ENCODE data around the gene SLIT3.

Gene SLIT3

GRCh38 chr5:169299191-169299662, 1.7 kb downstream of the SLIT3 start:
- no peak for DNase-seq (ENCODE audit: low read depth in 2 of 2)

GRCh38 chr5:169298193-169298592, 2.7 kb downstream of the SLIT3 start:
- no peak for DNase-seq (ENCODE audit: low read depth in 2 of 2)

DNA sequence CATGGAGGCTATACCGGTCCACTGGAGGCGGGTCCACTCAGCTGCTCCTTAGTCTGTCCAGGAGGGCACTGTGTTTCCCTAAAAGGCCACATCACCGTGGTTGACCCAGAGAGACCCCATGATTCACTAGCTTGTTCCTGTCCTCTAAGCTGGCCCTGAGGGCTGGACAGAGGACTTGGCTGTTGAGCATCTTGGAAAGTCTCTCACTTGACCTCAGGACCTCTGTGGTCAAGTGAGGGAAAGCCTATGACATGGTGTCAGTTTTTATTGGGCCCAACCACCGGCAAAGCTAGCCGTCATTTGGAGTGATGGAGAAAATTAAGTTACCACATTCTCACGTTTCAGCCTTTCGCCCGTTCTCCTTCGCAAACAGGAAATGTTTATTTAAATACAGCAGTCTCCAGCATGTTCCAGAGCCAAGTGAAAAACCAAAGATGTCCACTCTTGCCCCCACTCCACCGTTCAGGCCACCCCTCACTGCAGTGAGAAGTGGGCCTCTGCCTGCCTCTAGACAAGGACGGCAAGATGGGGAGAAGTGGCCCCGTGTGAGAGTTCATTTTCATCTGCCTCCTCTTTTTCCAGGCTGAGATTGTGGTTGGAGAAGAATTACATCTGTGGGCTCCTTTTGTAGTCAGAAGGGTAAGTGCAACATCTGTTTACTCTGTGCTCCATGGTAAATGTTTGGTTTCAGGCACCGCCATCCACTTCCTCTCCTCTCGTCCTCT, 4.4 kb downstream of the SLIT3 start:
- no peak for DNase-seq (ENCODE audit: low read depth in 2 of 2)

DNA sequence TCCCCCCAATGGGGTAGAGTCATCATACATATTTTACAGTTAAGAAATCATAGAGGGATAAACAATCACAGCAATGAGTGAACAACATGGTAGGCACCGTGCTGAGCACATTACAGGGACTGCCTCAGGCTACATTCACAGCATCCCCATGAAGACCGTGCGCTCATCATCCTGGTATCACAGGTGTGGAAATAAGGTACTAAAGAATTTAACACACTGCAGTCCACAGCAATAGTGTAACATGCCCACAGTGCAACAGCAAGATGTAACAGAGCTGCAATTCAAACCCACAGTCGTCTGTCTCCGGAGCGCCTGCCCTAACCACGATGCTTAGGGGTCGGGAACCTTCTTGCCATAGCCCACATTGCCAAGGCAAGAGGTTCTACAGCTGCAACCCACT, 5.6 kb downstream of the SLIT3 start:
- DNase-seq (ENCODE audit: low read depth in 2 of 2): no peak

- DNase-seq (ENCODE audit: low read depth in 2 of 2): no peak
Observed at GRCh38 chr5:169294621-169295020, 6.3 kb downstream of the SLIT3 start.

GRCh38 chr5:169291877-169292276, 9.1 kb downstream of the SLIT3 start:
- no peak for DNase-seq (ENCODE audit: low read depth in 2 of 2)

- DNase-seq (ENCODE audit: low read depth in 2 of 2): no peak
Observed at GRCh38 chr5:169290895-169291294, 10.0 kb downstream of the SLIT3 start.

DNA sequence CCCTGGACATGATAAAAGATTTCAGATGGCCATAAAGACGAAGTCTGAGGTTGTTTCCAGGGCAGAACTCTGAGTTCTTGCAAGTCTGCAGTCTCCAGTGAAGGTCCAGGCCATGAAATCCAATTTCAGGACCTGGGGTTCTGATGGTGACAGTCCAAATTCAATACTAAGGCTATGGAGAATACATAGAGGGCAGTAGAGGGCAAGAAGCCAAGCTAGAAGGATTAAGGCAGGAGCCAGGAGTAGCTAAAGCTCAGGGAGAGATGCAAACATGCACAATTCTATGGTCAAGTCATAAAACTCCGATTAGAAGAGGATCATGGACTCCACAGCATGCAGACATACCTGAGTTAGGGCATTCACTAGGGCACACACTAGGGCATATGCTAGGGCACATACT, 11.4 kb downstream of the SLIT3 start:
- DNase-seq (ENCODE audit: low read depth in 2 of 2): no peak

DNA sequence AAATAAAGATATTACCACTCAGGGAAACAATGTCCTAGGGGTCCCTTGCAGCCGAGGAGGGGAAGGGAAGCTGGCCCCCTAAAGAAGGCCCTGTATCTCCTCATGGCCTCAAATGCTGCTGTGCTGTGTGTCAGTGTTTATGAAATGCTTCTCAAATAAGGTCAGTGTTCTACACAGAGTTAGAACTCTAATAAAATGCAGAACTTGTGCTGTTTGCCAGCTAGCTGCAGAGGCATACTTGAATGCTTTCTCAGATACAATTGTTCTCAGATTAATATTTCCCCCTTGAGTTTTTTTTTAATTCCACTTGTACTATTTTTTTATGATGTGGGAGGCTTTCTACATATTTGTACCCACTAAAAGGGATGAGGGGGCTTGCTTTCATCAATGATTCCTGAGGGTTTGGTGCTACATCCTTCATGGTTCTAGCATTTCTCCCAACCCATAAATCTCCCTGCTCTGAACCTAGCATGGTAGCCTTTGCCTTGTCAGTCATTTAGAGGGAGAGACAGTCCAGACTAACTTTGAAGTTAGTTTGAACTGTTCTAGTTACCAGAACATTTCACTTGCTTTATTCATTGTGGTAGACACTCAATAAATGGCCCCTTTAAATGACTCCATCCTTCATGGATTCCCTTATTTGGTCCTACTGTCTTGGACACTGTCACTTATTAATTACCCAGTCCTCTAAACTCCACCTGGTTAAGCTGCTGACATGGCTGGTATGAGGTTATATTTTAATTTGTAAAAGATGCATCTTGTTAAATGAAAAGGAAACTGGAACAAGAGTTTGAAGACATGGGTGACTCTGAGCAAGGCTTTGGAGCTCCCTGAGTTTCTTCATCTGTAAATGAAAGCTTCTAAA, 12.6 kb downstream of the SLIT3 start:
- DNase-seq (ENCODE audit: low read depth in 2 of 2): no peak

DNA sequence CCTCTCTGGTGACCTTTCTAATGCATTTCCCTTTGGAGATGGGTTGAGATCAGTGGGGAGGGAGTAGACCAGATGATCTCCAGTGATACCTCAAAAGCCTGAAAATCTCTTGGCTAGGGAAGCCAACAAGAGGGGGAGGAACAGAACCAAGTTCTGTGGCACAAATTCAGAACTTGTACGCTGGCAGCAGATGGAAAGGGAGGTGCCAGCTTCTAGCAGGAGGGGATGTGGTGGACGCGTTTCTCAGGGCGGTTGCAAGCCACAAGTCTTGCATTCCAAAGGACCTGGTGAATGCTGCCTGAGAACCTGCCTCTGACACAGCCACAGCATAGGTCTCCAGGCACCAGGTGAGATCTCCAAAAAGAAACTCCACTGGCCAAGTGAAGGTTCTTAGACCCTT, 13.4 kb downstream of the SLIT3 start:
- no peak for DNase-seq (ENCODE audit: low read depth in 2 of 2)

GRCh38 chr5:169286572-169287300, 14.2 kb downstream of the SLIT3 start:
- DNase-seq (ENCODE audit: low read depth in 2 of 2): no peak

DNA sequence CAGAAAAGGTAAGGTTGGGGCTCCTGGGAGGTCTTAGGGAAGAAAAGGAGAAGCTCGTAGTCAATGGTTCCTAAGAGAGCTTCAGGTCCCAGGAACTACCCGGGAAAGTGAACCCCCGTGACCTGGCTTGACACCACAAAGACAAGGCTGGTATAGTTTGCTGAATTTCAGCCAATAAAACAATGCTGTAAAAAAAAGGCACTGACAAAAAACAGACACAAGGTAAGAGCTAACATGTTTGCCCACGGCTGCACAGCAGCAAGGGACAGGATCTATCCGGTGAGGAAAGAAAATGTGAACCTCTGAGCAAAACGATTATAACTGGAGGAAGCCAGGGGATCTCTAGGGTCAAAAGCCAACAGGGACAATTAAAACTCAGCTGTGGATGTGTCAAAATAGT, 17.1 kb downstream of the SLIT3 start:
- no peak for DNase-seq (ENCODE audit: low read depth in 2 of 2)

DNA sequence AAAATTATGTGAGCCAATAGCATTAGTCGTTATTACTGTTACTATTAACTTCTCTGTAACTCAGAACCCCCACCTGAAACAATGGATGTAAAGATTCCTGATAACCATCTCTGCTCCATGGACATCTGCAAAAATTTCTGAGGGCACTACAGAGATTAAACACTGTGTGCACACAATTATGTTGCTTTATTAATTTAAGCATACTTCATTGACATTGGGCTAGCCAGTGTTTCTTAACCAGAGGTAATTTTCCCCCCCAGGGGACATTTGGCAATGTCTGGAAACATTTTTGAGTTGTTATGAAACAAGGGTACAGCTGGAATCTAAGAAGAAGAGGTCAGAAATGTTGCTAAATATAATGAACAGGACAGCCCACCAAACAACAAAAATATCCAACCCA, 19.3 kb downstream of the SLIT3 start:
- DNase-seq (ENCODE audit: low read depth in 2 of 2): no peak

GRCh38 chr5:169280696-169281095, 20.2 kb downstream of the SLIT3 start:
- no peak for DNase-seq (ENCODE audit: low read depth in 2 of 2)

- no peak for DNase-seq (ENCODE audit: low read depth in 2 of 2)
Observed at GRCh38 chr5:169280286-169280685, 20.7 kb downstream of the SLIT3 start.

DNA sequence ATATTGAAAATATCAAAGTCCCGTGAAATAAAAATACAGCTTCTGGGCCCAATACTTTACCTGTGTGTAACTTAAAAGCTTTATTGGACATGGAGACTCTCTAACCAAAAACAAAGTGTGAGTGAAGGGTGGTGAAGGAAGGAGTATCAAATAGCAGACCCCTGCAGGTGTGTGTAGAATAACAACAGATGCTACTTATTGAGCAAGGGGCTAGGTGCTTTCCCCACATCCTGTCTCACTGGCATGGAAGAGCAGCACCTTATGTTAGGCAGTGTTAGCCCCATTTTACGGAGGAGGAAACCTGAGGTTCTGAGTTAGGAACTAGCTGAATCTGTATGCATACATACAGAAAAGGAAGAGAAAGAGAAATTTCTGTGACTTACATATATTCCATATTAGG, 21.8 kb downstream of the SLIT3 start:
- no peak for DNase-seq (ENCODE audit: low read depth in 2 of 2)

GRCh38 chr5:169273881-169274280, 27.1 kb downstream of the SLIT3 start:
- DNase-seq (ENCODE audit: low read depth in 2 of 2): no peak

DNA sequence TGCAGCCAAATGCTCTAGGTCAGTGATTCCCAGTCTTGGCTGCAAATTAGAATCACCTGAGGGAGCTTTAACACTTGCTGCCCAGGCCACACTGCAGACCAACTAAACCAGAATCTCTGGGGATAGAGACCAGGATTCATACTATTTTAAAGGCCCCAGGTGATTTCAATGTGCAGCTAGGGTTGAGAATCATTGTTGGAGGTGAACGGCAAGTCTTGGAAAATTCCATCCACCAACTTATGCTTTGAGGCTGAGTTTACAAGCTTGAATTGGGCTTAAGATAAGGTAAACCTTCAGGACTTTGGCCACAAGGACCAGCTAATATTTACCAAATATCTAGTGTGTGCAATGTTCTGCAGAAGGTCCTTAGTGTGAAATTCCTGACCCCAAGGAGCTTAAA, 27.5 kb downstream of the SLIT3 start:
- DNase-seq (ENCODE audit: low read depth in 2 of 2): no peak

DNA sequence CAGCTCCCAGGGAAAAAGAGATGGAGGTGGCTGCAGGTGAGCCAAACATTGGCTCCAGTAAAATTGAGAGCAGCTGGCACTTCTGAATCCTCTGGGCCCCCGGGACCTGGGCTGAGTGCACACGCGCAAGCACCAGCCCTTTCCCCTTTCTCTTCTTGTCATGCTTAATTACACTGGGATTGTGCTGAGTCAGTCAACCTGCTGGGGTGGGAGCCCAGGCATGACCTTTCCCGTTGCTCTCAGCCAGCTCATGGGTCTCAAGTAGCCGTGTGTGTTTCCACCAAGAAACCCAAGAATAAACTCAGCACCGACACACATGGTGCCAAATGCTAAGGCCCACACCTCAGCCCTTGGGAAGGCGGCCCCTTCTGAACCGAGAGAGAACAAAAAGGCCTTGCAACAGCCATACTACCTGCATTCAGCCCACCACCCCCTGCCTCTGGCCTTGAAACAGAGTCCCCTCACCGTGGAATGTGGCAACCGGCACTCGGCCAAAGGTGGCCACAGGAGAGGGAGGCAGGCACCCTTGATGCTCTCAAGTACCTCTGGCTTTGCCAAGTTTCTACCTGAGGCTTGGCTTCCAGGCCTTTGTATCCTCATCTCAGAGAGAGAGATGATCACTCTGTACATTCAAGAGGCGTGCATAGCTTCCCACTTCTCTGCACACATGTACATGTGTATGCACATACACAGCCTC, 28.1 kb downstream of the SLIT3 start:
- no peak for DNase-seq (ENCODE audit: low read depth in 2 of 2)

GRCh38 chr5:169272111-169272510, 28.8 kb downstream of the SLIT3 start:
- no peak for DNase-seq (ENCODE audit: low read depth in 2 of 2)

- no peak for DNase-seq (ENCODE audit: low read depth in 2 of 2)
Observed at GRCh38 chr5:169270827-169271226, 30.1 kb downstream of the SLIT3 start.

GRCh38 chr5:169268019-169268418, 32.9 kb downstream of the SLIT3 start:
- DNase-seq (ENCODE audit: low read depth in 2 of 2): no peak

All from stimulated activated CD8-positive, alpha-beta memory T cell treated with anti-CD3 and anti-CD28 coated beads, Interleukin-2, amount 100 ng/mL, for 1 hour (primary cell).